Tibial nerve (tissue), 4 donors: ENCODE data around the gene SFMBT2.

Experiments
- CTCF ChIP-seq, 5 experiments: fragments of 200-600 bp in 3 of 5; fragments of 450-650 bp in 2 of 5; sonication (generic) in 3 of 5; IDR thresholded peaks; one replicate each; pipeline ENCODE4 v1.5.1; 2016 to 2019; ENCODE audit warnings: antibody characterized with exemption in 5 of 5, mild to moderate bottlenecking in 3 of 5, moderate library complexity in 2 of 5
- EP300 ChIP-seq, 2 donors: sonication (generic); formaldehyde crosslinking; IDR thresholded peaks; one replicate each; pipeline ENCODE4 v1.6.1; 2017; ENCODE audit warnings: antibody characterized with exemption in 2 of 2, mild to moderate bottlenecking in 1 of 2
- POLR2A ChIP-seq, 2 donors: fragments of 450-650 bp; IDR thresholded peaks; one replicate each; pipeline ENCODE4 v1.6.1; 2017; ENCODE audit warnings: antibody characterized with exemption in 2 of 2, mild to moderate bottlenecking in 2 of 2, moderate library complexity in 2 of 2

- TF ChIP-seq POLR2A (IDR thresholded peaks at IDR 0.05) (no peak), EP300 (IDR thresholded peaks at IDR 0.05) (no peak), CTCF (IDR thresholded peaks at IDR 0.05) (no peak)
Measured at GRCh38 chr10:7389844-7390243, 21.0 kb downstream of the SFMBT2 start.
